Measurements from ENCODE around the gene SULT1B1. TPM values are rescaled to one million over a fixed set of nuclear protein-coding genes. Genes with fewer than 3 reads are reported as not detected.

SULT1B1 gene
- total RNA-seq, 3 donors from 2014 or later = 0.88 to 1.6 (median 1.4) TPM

DNA sequence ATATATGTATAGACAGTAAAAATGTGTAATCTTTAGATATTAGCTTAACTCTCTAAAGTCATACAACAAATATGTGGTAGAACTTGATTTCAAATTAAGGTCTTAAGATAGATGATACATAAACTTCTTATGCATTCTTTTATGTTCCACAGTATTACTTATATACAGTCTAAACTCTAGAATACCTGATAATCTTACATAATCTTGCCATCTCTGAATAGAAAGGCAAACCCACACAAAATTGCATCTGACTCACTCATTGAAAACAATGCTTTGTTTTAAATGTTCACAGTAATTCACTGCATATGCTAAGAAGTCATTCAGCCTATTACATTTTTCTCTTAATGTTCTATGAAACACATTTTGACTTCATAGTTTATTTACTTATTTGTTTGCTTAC, 10.1 kb downstream of the SULT1B1 start:
- H3K4me3 ChIP-seq = no peak overlapping the region
- H3K27ac ChIP-seq = no peak overlapping the region
- no peak for DNase-seq (ENCODE audit: low spot score in 2 of 2)
- TF ChIP-seq, protein P1, sequence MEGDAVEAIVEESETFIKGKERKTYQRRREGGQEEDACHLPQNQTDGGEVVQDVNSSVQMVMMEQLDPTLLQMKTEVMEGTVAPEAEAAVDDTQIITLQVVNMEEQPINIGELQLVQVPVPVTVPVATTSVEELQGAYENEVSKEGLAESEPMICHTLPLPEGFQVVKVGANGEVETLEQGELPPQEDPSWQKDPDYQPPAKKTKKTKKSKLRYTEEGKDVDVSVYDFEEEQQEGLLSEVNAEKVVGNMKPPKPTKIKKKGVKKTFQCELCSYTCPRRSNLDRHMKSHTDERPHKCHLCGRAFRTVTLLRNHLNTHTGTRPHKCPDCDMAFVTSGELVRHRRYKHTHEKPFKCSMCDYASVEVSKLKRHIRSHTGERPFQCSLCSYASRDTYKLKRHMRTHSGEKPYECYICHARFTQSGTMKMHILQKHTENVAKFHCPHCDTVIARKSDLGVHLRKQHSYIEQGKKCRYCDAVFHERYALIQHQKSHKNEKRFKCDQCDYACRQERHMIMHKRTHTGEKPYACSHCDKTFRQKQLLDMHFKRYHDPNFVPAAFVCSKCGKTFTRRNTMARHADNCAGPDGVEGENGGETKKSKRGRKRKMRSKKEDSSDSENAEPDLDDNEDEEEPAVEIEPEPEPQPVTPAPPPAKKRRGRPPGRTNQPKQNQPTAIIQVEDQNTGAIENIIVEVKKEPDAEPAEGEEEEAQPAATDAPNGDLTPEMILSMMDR (IDR thresholded peaks at IDR 0.05) = no peak
- H3K4me1 ChIP-seq = no peaks in the 10 kb centered on the region
- H3K27me3 ChIP-seq = no peaks in the 10 kb centered on the region
- intact Hi-C loops (cut with DNase I; ENCODE audit: low total_unique reads) = no loop called here
- no peaks in the 10 kb centered on the region for H3K9me3 ChIP-seq
- H3K36me3 ChIP-seq = no peaks in the 10 kb centered on the region

DNA sequence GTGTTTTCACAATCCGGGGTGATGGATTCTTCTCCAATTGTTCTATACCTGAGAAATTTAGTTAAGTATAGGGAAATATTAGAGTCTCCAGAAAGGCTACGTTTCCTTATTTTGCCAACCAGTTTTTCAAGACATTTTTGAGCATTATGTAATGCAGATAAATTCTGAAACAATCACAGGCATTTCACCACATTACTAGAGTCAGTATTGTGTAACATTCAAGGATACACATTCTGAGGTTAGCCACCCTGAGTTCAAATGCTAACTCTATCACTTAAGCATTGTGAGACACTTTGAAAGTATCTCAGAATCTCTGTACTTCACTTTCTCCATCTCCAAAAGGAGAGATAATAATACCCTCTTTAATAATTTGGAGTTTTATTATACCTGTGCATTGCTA, 10.6 kb downstream of the SULT1B1 start:
- Histone ChIP-seq H3K27ac (no peak overlapping the region), H3K36me3 (no peaks in the 10 kb centered on the region), H3K4me1 (no peaks in the 10 kb centered on the region), H3K4me3 (no peak overlapping the region), H3K9me3 (no peaks in the 10 kb centered on the region), H3K27me3 (no peaks in the 10 kb centered on the region)
- no peak for DNase-seq (ENCODE audit: low spot score in 2 of 2)
- intact Hi-C loops (cut with DNase I; ENCODE audit: low total_unique reads) = no loop called here
- TF ChIP-seq, protein P1 (IDR thresholded peaks at IDR 0.05) = no peak
- TF ChIP-seq POLR2AphosphoS5 (IDR thresholded peaks at IDR 0.05) (no peak), POLR2A (IDR thresholded peaks at IDR 0.05) (no peak)

DNA sequence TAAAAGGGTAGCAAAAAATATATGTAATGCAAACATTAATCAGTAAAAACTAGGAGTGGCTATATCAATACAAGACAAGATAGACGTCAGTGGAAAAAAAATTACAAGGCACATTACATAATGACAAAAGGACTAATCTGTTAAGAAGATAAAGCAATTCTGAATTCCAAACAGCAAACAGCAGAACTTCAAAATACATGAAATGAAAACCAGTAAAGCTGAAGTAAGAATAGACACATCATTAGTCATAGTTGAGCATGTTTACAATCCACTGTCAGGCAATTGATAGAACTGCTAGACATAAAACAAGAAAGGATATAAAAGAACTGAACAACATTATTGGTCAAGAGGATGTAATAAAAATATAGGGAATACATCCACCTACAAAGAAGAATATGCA, 12.2 kb downstream of the SULT1B1 start:
- DNase-seq (ENCODE audit: low spot score in 2 of 2) = no peak
- H3K27ac ChIP-seq = no peak overlapping the region
- no peaks in the 10 kb centered on the region for H3K36me3 ChIP-seq
- H3K9me3 ChIP-seq = no peaks in the 10 kb centered on the region
- no peak overlapping the region for H3K4me3 ChIP-seq
- H3K4me1 ChIP-seq = no peaks in the 10 kb centered on the region
- no peaks in the 10 kb centered on the region for H3K27me3 ChIP-seq
- intact Hi-C loops (cut with DNase I; ENCODE audit: low total_unique reads) = no loop called here
- TF ChIP-seq, protein P1 (IDR thresholded peaks at IDR 0.05) = no peak
- no peak for TF ChIP-seq POLR2AphosphoS5 (IDR thresholded peaks at IDR 0.05)
- TF ChIP-seq POLR2A (IDR thresholded peaks at IDR 0.05) = no peak

DNA sequence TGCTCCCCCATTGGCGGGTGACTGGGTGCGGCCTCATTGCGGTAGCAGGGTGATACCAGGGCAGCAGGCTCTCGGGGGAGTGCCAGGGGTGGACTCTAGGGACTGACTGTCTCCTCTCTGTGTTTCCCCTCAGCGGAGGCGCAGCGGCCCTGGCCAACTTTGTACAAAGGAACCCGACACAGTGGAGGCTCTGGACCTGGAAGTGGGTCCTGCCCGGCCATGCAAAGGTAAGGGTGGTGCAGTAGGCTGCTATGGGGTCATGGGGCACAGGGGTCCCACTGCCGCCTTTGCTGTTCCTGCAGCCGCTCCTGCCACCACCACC, 16.3 kb downstream of the SULT1B1 start:
- intact Hi-C loops (cut with DNase I; ENCODE audit: low total_unique reads) = no loop called here
- H3K36me3 ChIP-seq = no peaks in the 10 kb centered on the region
- no peaks in the 10 kb centered on the region for H3K27me3 ChIP-seq
- TF ChIP-seq POLR2A (IDR thresholded peaks at IDR 0.05) = no peak
- TF ChIP-seq POLR2AphosphoS5 (IDR thresholded peaks at IDR 0.05) = no peak
- TF ChIP-seq, protein P1 (IDR thresholded peaks at IDR 0.05) = no peak
- H3K9me3 ChIP-seq = peaks cover 0 to 6% of the 10 kb centered on the region in 2 donors
- no peak overlapping the region for H3K4me3 ChIP-seq
- no peaks in the 10 kb centered on the region for H3K4me1 ChIP-seq
- H3K27ac ChIP-seq = no peak overlapping the region
- DNase-seq (ENCODE audit: low spot score in 2 of 2) = no peak

DNA sequence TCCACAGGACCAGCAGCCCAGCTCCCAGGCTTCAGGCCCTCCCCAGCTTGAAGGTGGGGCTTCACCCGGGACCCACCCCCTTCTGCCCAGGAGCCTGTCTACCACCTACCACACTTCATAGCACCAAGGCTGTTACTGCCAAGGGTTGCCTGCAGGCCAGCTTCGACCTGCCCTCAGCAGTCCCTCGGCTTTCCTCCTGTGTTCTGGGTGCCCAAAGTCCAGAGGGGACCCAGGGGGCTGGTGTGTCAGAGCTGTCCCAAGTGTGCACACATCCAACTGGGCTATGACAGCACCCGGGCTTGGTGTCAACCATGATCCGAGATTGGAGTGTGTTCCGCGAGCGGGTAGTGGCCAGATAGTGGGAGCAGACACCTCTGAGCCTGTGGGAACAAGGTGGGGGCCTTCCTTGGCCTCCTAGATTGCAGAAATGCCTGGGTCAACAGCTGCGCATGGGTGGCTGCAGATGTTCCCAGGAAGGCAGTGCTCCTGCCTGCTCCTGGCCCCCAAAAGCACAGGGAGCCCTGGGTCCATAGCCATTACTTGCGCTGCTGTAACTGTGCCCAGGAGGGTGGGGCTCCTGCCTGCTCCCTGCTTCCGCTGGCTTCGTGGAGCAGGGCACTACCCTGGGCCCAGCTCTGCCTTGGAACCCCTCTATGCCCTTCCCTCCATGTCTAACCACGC, 16.8 kb downstream of the SULT1B1 start:
- no peak for DNase-seq (ENCODE audit: low spot score in 2 of 2)
- Histone ChIP-seq H3K4me3 (no peak overlapping the region), H3K27ac (no peak overlapping the region), H3K27me3 (no peaks in the 10 kb centered on the region), H3K36me3 (no peaks in the 10 kb centered on the region), H3K4me1 (no peaks in the 10 kb centered on the region), H3K9me3 (peaks cover 0 to 10% of the 10 kb centered on the region in 2 donors)
- intact Hi-C loops (cut with DNase I; ENCODE audit: low total_unique reads) = no loop called here
- TF ChIP-seq, protein P1 (IDR thresholded peaks at IDR 0.05) = no peak

Measured in breast epithelium (tissue), 4 donors.